HCT116 (cell line): ENCODE data around the gene TPK1. TPM values are rescaled to one million over a fixed set of nuclear protein-coding genes. Genes with fewer than 3 reads are reported as not detected.

ENCODE experiments used
- ATAC-seq: fragments of 200-7000 bp; cut with Tn5 transposase; 2 replicates; pipeline ENCODE4 v1.9.1; 2020; ENCODE audit warnings: mild to moderate bottlenecking, moderate library complexity
- BruUV-seq: library from RNA; stranded (reverse); fragments of 400-500 nt; replicated peaks from 2 replicates; lab custom pipeline; 2021; lab: Mats Ljungman, UMichigan
- CTCF ChIA-PET: fragments of 300-600 bp; sonication (Branson Sonifier 250); formaldehyde crosslinking; loops from one replicate; lab custom pipeline; 2021; ENCODE audit warnings: antibody characterized with exemption; lab: Charles Lee
- POLR2A ChIA-PET: fragments of 300-600, 350-600 bp; sonication (Branson Sonifier 250); formaldehyde crosslinking; loops from one replicate; lab custom pipeline; 2021; ENCODE audit warnings: antibody characterized with exemption; lab: Charles Lee
- RAD21 ChIA-PET, 2 experiments: fragments of 300-600 bp; sonication (Branson Sonifier 250); formaldehyde crosslinking; loops; one replicate each; lab custom pipeline; 2023; ENCODE audit warnings: low total read pairs in 2 of 2; ENCODE audit not compliant: uncharacterized antibody in 2 of 2, unreplicated experiment in 2 of 2, low non-redundant PET in 1 of 2; lab: Charles Lee
- DNase-seq: peaks from one replicate; pipeline ENCODE4 v3.0.0-alpha.2; 2010; ENCODE audit warnings: low read depth, low spot score
- H2AFZ ChIP-seq: fragments of 200-600 bp; shearing (Covaris generic), sonication (generic); 2 replicates; pipeline ENCODE4 v1.6.1; 2017; ENCODE audit warnings: low read depth, mixed run types, mixed read lengths, antibody characterized with exemption, low read length; ENCODE audit not compliant: poor library complexity, severe bottlenecking
- H3K27ac ChIP-seq: 2 replicates; pipeline ENCODE4 v1.5.1; 2012; ENCODE audit warnings: low read depth, low read length
- H3K27me3 ChIP-seq: fragments of 200-600 bp; sonication (generic); 2 replicates; pipeline ENCODE4 v1.6.1; 2016; ENCODE audit warnings: mixed run types, low read length, mixed read lengths; ENCODE audit not compliant: insufficient read depth
- H3K36me3 ChIP-seq, 2 experiments: fragments of 200-500 bp in 1 of 2; fragments of 200-600 bp in 1 of 2; sonication (Bioruptor generic) in 1 of 2; sonication (generic) in 1 of 2; 2 replicates each; pipeline versions ENCODE4 v1.5.1 to v1.6.1; 2014 to 2016; ENCODE audit warnings: low read length in 2 of 2, inconsistent platforms in 1 of 2, mixed read lengths in 1 of 2, mixed run types in 1 of 2; ENCODE audit not compliant: insufficient read depth in 2 of 2, control insufficient read depth in 1 of 2
- H3K4me1 ChIP-seq, 2 experiments: fragments of 200-600 bp in 1 of 2; sonication (generic) in 1 of 2; 2 replicates each; pipeline versions ENCODE4 v1.5.1 to v1.6.1; 2012 to 2017; ENCODE audit warnings: low read length in 2 of 2, inconsistent platforms in 1 of 2, mild to moderate bottlenecking in 1 of 2, mixed read lengths in 1 of 2, mixed run types in 1 of 2, moderate library complexity in 1 of 2; ENCODE audit not compliant: insufficient read depth in 2 of 2, control insufficient read depth in 1 of 2
- H3K4me2 ChIP-seq: fragments of 200-600 bp; sonication (generic); 2 replicates; pipeline ENCODE4 v1.6.1; 2017; ENCODE audit warnings: mixed run types, low read length, mixed read lengths
- H3K4me3 ChIP-seq, 2 experiments: fragments of 200-600 bp in 1 of 2; sonication (generic) in 1 of 2; replicated peaks in 1 of 2; 2 replicates each; pipeline ENCODE4 v1.5.1; 2011 to 2016; ENCODE audit warnings: low read length in 2 of 2, control low read depth in 1 of 2, low read depth in 1 of 2, mild to moderate bottlenecking in 1 of 2, mixed read lengths in 1 of 2, mixed run types in 1 of 2
- H3K79me2 ChIP-seq: fragments of 200-600 bp; sonication (generic); 2 replicates; pipeline ENCODE4 v1.6.1; 2017; ENCODE audit warnings: mild to moderate bottlenecking, mixed run types, low read length, moderate library complexity, mixed read lengths; ENCODE audit not compliant: insufficient read depth
- H3K9ac ChIP-seq: fragments of 200-600 bp; sonication (generic); 2 replicates; pipeline ENCODE4 v1.6.1; 2016; ENCODE audit warnings: low read length, mixed read lengths
- H3K9me2 ChIP-seq: fragments of 200-600 bp; sonication (generic), shearing (Covaris generic); 2 replicates; pipeline ENCODE4 v1.6.1; 2017; ENCODE audit warnings: mixed run types, mild to moderate bottlenecking, moderate library complexity; ENCODE audit not compliant: insufficient read depth
- H3K9me3 ChIP-seq, 2 experiments: fragments of 200-500 bp in 1 of 2; fragments of 200-600 bp in 1 of 2; sonication (Bioruptor generic) in 1 of 2; sonication (generic) in 1 of 2; 2 replicates each; pipeline ENCODE4 v1.6.1; 2014 to 2017; ENCODE audit warnings: low read length in 2 of 2, mixed read lengths in 2 of 2, inconsistent platforms in 1 of 2, low read depth in 1 of 2, mild to moderate bottlenecking in 1 of 2, mixed run types in 1 of 2, moderate library complexity in 1 of 2; ENCODE audit not compliant: control insufficient read depth in 1 of 2, insufficient read depth in 1 of 2
- H4K20me1 ChIP-seq: fragments of 200-600 bp; sonication (generic), shearing (Covaris generic); 2 replicates; pipeline ENCODE4 v1.6.1; 2017; ENCODE audit warnings: mixed run types, mild to moderate bottlenecking, moderate library complexity; ENCODE audit not compliant: insufficient read depth
- CEBPB ChIP-seq: IDR thresholded peaks from 2 replicates; pipeline ENCODE4 v1.6.1; 2012; ENCODE audit warnings: low read depth
- CTCF ChIP-seq, 3 experiments: fragments of 200-600 bp in 1 of 3; sonication (generic) in 1 of 3; IDR thresholded peaks in 2 of 3; conservative IDR thresholded peaks in 1 of 3; 2 replicates each; pipeline ENCODE4 v1.5.1; 2012 to 2017; ENCODE audit warnings: low read depth in 2 of 3, low read length in 2 of 3, antibody characterized with exemption in 1 of 3, borderline replicate concordance in 1 of 3, control low read depth in 1 of 3, mild to moderate bottlenecking in 1 of 3, mixed read lengths in 1 of 3, mixed run types in 1 of 3, moderate library complexity in 1 of 3; ENCODE audit not compliant: insufficient read depth in 1 of 3
- EZH2phosphoT487 ChIP-seq: fragments of 200-600 bp; IDR thresholded peaks from 2 replicates; pipeline ENCODE4 v1.6.1; 2018; ENCODE audit warnings: antibody characterized with exemption, borderline replicate concordance
- JUND ChIP-seq: IDR thresholded peaks from 2 replicates; pipeline ENCODE4 v1.6.1; 2012
- POLR2A ChIP-seq: IDR thresholded peaks from 2 replicates; pipeline ENCODE4 v1.7.0; 2011; ENCODE audit warnings: borderline replicate concordance; ENCODE audit not compliant: insufficient read depth, insufficient read length; ENCODE audit errors: extremely low read depth
- POLR2AphosphoS5 ChIP-seq: IDR thresholded peaks from 2 replicates; pipeline ENCODE4 v1.6.1; 2011; ENCODE audit warnings: mild to moderate bottlenecking, low read depth, low read length, moderate library complexity
- RAD21 ChIP-seq: IDR thresholded peaks from 2 replicates; pipeline ENCODE4 v1.6.1; 2012; ENCODE audit warnings: low read depth, mild to moderate bottlenecking
- SP1 ChIP-seq: IDR thresholded peaks from 2 replicates; pipeline ENCODE4 v1.6.1; 2012; ENCODE audit warnings: low read depth
- intact Hi-C: fragments of 100-400 bp; cut with micrococcal nuclease; formaldehyde crosslinking; loops from 2 replicates; pipeline ENCODE4 v1.10.0; 2022
- total RNA-seq: library from RNA; stranded (reverse); gene quantifications from one replicate; pipeline ENCODE4 v1.2.1, GENCODE V29; 2021; ENCODE audit not compliant: unreplicated experiment
- TF ChIP-seq, protein P1 (sequence below): IDR thresholded peaks from 2 replicates; pipeline ENCODE4 v1.6.1; 2012

Gene TPK1
- total RNA-seq, 1 experiment from 2014 or later = 5.4 TPM

DNA sequence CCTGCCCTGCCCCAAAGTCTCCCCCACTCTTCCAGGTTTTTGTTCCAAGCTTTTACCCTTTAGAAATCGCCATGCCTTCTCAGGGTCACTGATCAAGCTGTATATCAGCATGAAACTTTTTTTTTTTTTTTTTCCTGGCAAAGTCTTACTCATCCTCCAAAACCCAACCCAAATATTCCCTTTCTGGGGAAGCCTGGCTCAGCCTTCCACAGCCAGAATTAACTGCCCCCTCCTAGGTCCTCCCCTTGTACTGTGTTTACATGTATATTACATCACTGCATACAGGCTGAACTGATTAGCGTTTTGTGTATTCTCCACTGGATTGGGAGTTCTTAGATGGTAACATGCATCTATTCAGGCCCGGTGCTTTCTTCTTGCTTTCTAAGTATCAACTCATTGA, 427.7 kb downstream of the TPK1 start:
- H3K27ac ChIP-seq = no peak overlapping the region
- H4K20me1 ChIP-seq = no peaks in the 10 kb centered on the region
- H3K79me2 ChIP-seq = no peaks in the 10 kb centered on the region
- ATAC-seq = no peak
- no peak overlapping the region for H3K4me3 ChIP-seq
- H3K27me3 ChIP-seq = no peaks in the 10 kb centered on the region
- DNase-seq = no peak
- no TSS peak for BruUV-seq
- H3K4me2 ChIP-seq = no peak overlapping the region
- no peak overlapping the region for H3K9ac ChIP-seq
- ChIA-PET POLR2A (no interaction called here), RAD21 (no interaction called here), CTCF (no interaction called here)
- H3K9me2 ChIP-seq = no peaks in the 10 kb centered on the region
- TF ChIP-seq CEBPB (no peak), CTCF (IDR thresholded peaks at IDR 0.05 in 2 of 3, conservative IDR thresholded peaks at IDR 0.05 in 1 of 3; ENCODE audit: borderline replicate concordance in 1 of 3, insufficient read depth in 1 of 3, low read depth in 2 of 3, low read length in 2 of 3) (no peak), POLR2A (no peak), RAD21 (no peak), JUND (no peak), POLR2AphosphoS5 (no peak), EZH2phosphoT487 (no peak), SP1 (no peak)
- TF ChIP-seq, protein P1, sequence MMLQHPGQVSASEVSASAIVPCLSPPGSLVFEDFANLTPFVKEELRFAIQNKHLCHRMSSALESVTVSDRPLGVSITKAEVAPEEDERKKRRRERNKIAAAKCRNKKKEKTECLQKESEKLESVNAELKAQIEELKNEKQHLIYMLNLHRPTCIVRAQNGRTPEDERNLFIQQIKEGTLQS = no peak
- H3K36me3 ChIP-seq = no peaks in the 10 kb centered on the region
- intact Hi-C loops = no loop called here
- no peaks in the 10 kb centered on the region for H3K9me3 ChIP-seq
- H3K4me1 ChIP-seq = no peaks in the 10 kb centered on the region
- H2AFZ ChIP-seq = no peak overlapping the region
